HepG2 (cell line): ENCODE results near the gene NFAT5. TPM values are rescaled to one million over a fixed set of nuclear protein-coding genes. Genes with fewer than 3 reads are reported as not detected.

ENCODE experiments used
- CBX5 ChIP-seq: sonication (generic); formaldehyde crosslinking; IDR thresholded peaks from 2 replicates; pipeline ENCODE4 v1.4.0; 2020; ENCODE audit warnings: missing genetic modification reagents, borderline replicate concordance
- CENPT ChIP-seq: sonication (generic); formaldehyde crosslinking; IDR thresholded peaks from 2 replicates; pipeline ENCODE4 v1.8.0; 2022; ENCODE audit warnings: low read depth, mild to moderate bottlenecking, moderate library complexity, missing genetic modification reagents
- GABPA ChIP-seq, 2 experiments: IDR thresholded peaks; 2 replicates each; pipeline ENCODE4 v1.6.1; 2011 to 2016; ENCODE audit warnings: low read depth in 2 of 2, low read length in 1 of 2, missing biosample characterization in 1 of 2, missing genetic modification characterization in 1 of 2
- HCFC1 ChIP-seq: fragments of 150-350 bp; IDR thresholded peaks from 2 replicates; pipeline ENCODE4 v1.6.1; 2014; ENCODE audit warnings: low read depth, low read length
- KLF6 ChIP-seq: IDR thresholded peaks from 2 replicates; pipeline ENCODE4 v1.8.0; 2016; ENCODE audit warnings: missing biosample characterization, missing genetic modification reagents
- MAFF ChIP-seq: IDR thresholded peaks from 2 replicates; pipeline ENCODE4 v1.6.1; 2011; ENCODE audit warnings: low read depth, low read length, improper control_type of control experiment
- MTF2 ChIP-seq: sonication (generic); formaldehyde crosslinking; IDR thresholded peaks from 2 replicates; pipeline ENCODE4 v1.5.0; 2020; ENCODE audit warnings: missing genetic modification reagents, borderline replicate concordance
- NR1H2 ChIP-seq: sonication (generic); formaldehyde crosslinking; IDR thresholded peaks from 2 replicates; pipeline ENCODE4 v1.8.1; 2022; ENCODE audit warnings: low read depth, missing genetic modification reagents, borderline replicate concordance
- RELA ChIP-seq: sonication (generic); formaldehyde crosslinking; IDR thresholded peaks from 2 replicates; pipeline ENCODE4 v1.4.0; 2020; ENCODE audit warnings: missing genetic modification reagents
- TBX2 ChIP-seq: sonication (generic); formaldehyde crosslinking; IDR thresholded peaks from 2 replicates; pipeline ENCODE4 v1.5.0; 2020; ENCODE audit warnings: missing genetic modification reagents, mild to moderate bottlenecking, borderline replicate concordance
- XBP1 ChIP-seq: sonication (generic); formaldehyde crosslinking; IDR thresholded peaks from 2 replicates; pipeline ENCODE4 v1.5.0; 2020; ENCODE audit warnings: missing genetic modification reagents
- ZBTB7B ChIP-seq: sonication (generic); formaldehyde crosslinking; IDR thresholded peaks from 2 replicates; pipeline ENCODE4 v1.4.0; 2020; ENCODE audit warnings: missing genetic modification reagents
- ZBTB8A ChIP-seq: sonication (generic); formaldehyde crosslinking; IDR thresholded peaks from 2 replicates; pipeline ENCODE4 v1.4.0; 2020; ENCODE audit warnings: mild to moderate bottlenecking, low read depth, missing genetic modification reagents, borderline replicate concordance
- ZNF234 ChIP-seq: sonication (generic); formaldehyde crosslinking; conservative IDR thresholded peaks from 2 replicates; pipeline ENCODE4 v1.5.1; 2020; ENCODE audit warnings: mild to moderate bottlenecking, missing genetic modification reagents
- polyA plus RNA-seq, 8 experiments: library from polyadenylated mRNA; depleted of rRNA in 3 of 8; stranded (reverse) in 7 of 8; unstranded in 1 of 8; fragments of >200 nt; fragmentation: Illumina TruSeq in 4 of 8; extraction: Trizol in 4 of 8; gene quantifications; 2 replicates each; pipeline versions ENCODE4 v1.2.1 to v1.2.3, GENCODE V29; 2011 to 2016; ENCODE audit warnings: low read depth in 4 of 8, missing spikeins in 1 of 8, mixed read lengths in 1 of 8; ENCODE audit not compliant: insufficient read depth in 1 of 8
- total RNA-seq, 5 experiments: library from RNA; depleted of rRNA; stranded (reverse); fragments of >200 nt; fragmentation: Illumina TruSeq; extraction: Trizol; gene quantifications; 2 replicates each; pipeline ENCODE4 v1.2.3, GENCODE V29; 2016; ENCODE audit warnings: low read depth in 1 of 5
- TF ChIP-seq, protein P1 (sequence below): sonication (generic); formaldehyde crosslinking; conservative IDR thresholded peaks from 2 replicates; pipeline ENCODE4 v1.4.0; 2020; ENCODE audit warnings: mild to moderate bottlenecking, missing genetic modification reagents, moderate library complexity
- TF ChIP-seq, protein P2 (sequence below): IDR thresholded peaks from 2 replicates; pipeline ENCODE4 v1.6.1; 2016; ENCODE audit warnings: low read depth, borderline replicate concordance
- TF ChIP-seq, protein P3 (sequence below): sonication (generic); formaldehyde crosslinking; IDR thresholded peaks from 2 replicates; pipeline ENCODE4 v1.4.0; 2020; ENCODE audit warnings: low read depth, missing genetic modification reagents
- TF ChIP-seq, protein P4 (sequence below): sonication (generic); formaldehyde crosslinking; conservative IDR thresholded peaks from 2 replicates; pipeline ENCODE4 v1.4.0; 2020; ENCODE audit warnings: missing genetic modification reagents

Gene NFAT5
- total and polyA plus RNA-seq, 2 of the 13 experiments (the other 11 are each of a cell fraction or from before 2014, with no cell fraction given): 20.5 to 54.3 TPM

DNA sequence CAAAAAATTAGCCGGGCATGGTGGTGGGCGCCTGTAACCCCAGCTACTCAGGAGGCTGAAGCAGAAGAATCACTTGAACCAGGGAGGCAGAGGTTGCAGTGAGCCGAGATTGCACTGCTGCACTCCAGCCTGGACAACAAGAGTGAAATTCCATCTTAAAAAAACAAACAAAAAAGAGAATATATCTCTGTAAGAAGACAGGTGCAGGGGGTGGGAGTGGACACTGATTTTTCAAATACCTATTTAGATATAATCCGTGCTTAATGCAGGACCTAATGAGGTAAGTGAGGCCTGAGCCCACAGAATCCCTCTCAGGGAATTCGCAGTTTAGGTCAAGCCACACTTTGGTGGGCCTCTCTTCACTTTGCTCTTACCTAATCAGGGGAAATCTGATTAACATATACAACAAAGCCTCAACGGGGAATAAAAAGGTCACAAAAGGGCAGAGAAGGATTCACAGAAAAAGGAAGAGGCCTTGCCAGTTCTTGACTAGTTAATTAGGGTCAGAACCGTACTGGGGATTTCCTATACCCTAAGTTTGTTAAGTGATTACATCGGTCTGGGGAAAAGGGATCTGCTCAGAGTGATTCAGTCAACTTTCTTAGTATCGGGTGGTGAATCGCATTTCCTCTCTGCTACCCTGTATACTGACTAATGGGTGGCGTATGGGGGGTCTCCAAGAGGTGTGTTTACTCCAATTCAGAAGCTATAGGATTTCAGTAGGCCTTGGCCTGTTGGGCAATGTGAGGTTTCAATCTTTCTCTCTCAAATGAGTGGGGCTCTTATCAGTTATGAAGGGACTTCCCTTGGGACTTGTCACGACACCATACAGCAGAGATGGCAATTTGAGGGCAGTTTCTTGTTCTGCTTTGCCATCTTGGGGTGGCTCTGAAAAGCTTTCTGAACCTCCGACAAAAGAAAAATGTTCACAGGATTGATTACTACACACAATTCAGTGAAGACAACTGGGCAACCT is 1.9 kb upstream of the NFAT5 start (continued):
- TF ChIP-seq, protein P1, sequence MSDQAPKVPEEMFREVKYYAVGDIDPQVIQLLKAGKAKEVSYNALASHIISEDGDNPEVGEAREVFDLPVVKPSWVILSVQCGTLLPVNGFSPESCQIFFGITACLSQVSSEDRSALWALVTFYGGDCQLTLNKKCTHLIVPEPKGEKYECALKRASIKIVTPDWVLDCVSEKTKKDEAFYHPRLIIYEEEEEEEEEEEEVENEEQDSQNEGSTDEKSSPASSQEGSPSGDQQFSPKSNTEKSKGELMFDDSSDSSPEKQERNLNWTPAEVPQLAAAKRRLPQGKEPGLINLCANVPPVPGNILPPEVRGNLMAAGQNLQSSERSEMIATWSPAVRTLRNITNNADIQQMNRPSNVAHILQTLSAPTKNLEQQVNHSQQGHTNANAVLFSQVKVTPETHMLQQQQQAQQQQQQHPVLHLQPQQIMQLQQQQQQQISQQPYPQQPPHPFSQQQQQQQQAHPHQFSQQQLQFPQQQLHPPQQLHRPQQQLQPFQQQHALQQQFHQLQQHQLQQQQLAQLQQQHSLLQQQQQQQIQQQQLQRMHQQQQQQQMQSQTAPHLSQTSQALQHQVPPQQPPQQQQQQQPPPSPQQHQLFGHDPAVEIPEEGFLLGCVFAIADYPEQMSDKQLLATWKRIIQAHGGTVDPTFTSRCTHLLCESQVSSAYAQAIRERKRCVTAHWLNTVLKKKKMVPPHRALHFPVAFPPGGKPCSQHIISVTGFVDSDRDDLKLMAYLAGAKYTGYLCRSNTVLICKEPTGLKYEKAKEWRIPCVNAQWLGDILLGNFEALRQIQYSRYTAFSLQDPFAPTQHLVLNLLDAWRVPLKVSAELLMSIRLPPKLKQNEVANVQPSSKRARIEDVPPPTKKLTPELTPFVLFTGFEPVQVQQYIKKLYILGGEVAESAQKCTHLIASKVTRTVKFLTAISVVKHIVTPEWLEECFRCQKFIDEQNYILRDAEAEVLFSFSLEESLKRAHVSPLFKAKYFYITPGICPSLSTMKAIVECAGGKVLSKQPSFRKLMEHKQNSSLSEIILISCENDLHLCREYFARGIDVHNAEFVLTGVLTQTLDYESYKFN (CRISPR knock-in tag): no peak
- TF ChIP-seq, protein P2, sequence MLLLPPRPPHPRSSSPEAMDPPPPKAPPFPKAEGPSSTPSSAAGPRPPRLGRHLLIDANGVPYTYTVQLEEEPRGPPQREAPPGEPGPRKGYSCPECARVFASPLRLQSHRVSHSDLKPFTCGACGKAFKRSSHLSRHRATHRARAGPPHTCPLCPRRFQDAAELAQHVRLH (CRISPR knock-in tag): no peak
- TF ChIP-seq TBX2 (CRISPR knock-in tag): no peak
- no peak for TF ChIP-seq ZBTB8A
- TF ChIP-seq, protein P3, sequence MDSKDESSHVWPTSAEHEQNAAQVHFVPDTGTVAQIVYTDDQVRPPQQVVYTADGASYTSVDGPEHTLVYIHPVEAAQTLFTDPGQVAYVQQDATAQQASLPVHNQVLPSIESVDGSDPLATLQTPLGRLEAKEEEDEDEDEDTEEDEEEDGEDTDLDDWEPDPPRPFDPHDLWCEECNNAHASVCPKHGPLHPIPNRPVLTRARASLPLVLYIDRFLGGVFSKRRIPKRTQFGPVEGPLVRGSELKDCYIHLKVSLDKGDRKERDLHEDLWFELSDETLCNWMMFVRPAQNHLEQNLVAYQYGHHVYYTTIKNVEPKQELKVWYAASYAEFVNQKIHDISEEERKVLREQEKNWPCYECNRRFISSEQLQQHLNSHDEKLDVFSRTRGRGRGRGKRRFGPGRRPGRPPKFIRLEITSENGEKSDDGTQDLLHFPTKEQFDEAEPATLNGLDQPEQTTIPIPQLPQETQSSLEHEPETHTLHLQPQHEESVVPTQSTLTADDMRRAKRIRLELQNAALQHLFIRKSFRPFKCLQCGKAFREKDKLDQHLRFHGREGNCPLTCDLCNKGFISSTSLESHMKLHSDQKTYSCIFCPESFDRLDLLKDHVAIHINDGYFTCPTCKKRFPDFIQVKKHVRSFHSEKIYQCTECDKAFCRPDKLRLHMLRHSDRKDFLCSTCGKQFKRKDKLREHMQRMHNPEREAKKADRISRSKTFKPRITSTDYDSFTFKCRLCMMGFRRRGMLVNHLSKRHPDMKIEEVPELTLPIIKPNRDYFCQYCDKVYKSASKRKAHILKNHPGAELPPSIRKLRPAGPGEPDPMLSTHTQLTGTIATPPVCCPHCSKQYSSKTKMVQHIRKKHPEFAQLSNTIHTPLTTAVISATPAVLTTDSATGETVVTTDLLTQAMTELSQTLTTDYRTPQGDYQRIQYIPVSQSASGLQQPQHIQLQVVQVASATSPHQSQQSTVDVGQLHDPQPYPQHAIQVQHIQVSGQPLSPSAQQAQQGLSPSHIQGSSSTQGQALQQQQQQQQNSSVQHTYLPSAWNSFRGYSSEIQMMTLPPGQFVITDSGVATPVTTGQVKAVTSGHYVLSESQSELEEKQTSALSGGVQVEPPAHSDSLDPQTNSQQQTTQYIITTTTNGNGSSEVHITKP (CRISPR knock-in tag): no peak
- TF ChIP-seq GABPA (IDR thresholded peaks at IDR 0.05; ENCODE audit: low read depth, low read length): no peak
- no peak for TF ChIP-seq GABPA (CRISPR knock-in tag; IDR thresholded peaks at IDR 0.05; ENCODE audit: low read depth)
- TF ChIP-seq ZNF234 (CRISPR knock-in tag): no peak
- TF ChIP-seq XBP1 (CRISPR knock-in tag): no peak
- TF ChIP-seq RELA (CRISPR knock-in tag): no peak
- TF ChIP-seq, protein P4, sequence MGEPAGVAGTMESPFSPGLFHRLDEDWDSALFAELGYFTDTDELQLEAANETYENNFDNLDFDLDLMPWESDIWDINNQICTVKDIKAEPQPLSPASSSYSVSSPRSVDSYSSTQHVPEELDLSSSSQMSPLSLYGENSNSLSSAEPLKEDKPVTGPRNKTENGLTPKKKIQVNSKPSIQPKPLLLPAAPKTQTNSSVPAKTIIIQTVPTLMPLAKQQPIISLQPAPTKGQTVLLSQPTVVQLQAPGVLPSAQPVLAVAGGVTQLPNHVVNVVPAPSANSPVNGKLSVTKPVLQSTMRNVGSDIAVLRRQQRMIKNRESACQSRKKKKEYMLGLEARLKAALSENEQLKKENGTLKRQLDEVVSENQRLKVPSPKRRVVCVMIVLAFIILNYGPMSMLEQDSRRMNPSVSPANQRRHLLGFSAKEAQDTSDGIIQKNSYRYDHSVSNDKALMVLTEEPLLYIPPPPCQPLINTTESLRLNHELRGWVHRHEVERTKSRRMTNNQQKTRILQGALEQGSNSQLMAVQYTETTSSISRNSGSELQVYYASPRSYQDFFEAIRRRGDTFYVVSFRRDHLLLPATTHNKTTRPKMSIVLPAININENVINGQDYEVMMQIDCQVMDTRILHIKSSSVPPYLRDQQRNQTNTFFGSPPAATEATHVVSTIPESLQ (CRISPR knock-in tag): no peak
- no peak for TF ChIP-seq CENPT
- no peak for TF ChIP-seq NR1H2 (CRISPR knock-in tag)
- TF ChIP-seq ZBTB7B: peak; percentile 64; the same call in 1 of the 2 replicates
- TF ChIP-seq KLF6 (CRISPR knock-in tag): no peak
- no peak for TF ChIP-seq MAFF
- TF ChIP-seq CBX5: no peak
- TF ChIP-seq HCFC1: no peak
- TF ChIP-seq MTF2 (CRISPR knock-in tag): no peak
